ENCODE data around the gene EPC2.

DNA sequence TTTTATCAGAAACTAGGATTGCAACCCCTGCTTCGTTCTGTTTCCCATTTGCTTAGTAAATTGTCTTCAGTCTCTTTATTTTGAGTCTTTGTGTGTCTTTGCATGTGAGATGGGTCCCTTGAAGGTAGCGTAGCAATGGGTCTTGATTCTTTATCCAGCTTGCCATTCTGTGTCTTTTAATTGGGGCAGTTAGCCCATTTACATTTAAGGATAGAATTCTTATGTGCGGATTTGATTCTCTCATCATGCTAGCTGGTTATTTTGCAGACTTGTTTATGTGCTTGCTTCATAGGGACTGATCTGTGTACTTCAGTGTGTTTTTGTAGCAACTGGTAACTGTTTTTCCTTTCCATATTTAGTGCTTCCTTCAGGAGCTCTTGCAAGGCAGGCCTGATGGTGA is 73.5 kb downstream of the EPC2 start:
- no peak for TF ChIP-seq CTCF (IDR thresholded peaks at IDR 0.05)
- TF ChIP-seq, protein P1, sequence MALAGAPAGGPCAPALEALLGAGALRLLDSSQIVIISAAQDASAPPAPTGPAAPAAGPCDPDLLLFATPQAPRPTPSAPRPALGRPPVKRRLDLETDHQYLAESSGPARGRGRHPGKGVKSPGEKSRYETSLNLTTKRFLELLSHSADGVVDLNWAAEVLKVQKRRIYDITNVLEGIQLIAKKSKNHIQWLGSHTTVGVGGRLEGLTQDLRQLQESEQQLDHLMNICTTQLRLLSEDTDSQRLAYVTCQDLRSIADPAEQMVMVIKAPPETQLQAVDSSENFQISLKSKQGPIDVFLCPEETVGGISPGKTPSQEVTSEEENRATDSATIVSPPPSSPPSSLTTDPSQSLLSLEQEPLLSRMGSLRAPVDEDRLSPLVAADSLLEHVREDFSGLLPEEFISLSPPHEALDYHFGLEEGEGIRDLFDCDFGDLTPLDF (CRISPR knock-in tag; IDR thresholded peaks at IDR 0.05) = no peak
- TF ChIP-seq NFATC4 (CRISPR knock-in tag; IDR thresholded peaks at IDR 0.05) = no peak
- TF ChIP-seq, protein P2, sequence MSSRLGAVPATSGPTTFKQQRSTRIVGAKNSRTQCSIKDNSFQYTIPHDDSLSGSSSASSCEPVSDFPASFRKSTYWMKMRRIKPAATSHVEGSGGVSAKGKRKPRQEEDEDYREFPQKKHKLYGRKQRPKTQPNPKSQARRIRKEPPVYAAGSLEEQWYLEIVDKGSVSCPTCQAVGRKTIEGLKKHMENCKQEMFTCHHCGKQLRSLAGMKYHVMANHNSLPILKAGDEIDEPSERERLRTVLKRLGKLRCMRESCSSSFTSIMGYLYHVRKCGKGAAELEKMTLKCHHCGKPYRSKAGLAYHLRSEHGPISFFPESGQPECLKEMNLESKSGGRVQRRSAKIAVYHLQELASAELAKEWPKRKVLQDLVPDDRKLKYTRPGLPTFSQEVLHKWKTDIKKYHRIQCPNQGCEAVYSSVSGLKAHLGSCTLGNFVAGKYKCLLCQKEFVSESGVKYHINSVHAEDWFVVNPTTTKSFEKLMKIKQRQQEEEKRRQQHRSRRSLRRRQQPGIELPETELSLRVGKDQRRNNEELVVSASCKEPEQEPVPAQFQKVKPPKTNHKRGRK (CRISPR knock-in tag; IDR thresholded peaks at IDR 0.05; ENCODE audit: borderline replicate concordance) = no peak
- TF ChIP-seq NR1H2 (CRISPR knock-in tag; IDR thresholded peaks at IDR 0.05) = no peak
- TF ChIP-seq, protein P3, sequence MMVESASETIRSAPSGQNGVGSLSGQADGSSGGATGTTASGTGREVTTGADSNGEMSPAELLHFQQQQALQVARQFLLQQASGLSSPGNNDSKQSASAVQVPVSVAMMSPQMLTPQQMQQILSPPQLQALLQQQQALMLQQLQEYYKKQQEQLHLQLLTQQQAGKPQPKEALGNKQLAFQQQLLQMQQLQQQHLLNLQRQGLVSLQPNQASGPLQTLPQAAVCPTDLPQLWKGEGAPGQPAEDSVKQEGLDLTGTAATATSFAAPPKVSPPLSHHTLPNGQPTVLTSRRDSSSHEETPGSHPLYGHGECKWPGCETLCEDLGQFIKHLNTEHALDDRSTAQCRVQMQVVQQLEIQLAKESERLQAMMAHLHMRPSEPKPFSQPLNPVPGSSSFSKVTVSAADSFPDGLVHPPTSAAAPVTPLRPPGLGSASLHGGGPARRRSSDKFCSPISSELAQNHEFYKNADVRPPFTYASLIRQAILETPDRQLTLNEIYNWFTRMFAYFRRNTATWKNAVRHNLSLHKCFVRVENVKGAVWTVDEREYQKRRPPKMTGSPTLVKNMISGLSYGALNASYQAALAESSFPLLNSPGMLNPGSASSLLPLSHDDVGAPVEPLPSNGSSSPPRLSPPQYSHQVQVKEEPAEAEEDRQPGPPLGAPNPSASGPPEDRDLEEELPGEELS (CRISPR knock-in tag; IDR thresholded peaks at IDR 0.05) = no peak
- TF ChIP-seq TEAD4 (CRISPR knock-in tag; IDR thresholded peaks at IDR 0.05) = no peak
- TF ChIP-seq, protein P4, sequence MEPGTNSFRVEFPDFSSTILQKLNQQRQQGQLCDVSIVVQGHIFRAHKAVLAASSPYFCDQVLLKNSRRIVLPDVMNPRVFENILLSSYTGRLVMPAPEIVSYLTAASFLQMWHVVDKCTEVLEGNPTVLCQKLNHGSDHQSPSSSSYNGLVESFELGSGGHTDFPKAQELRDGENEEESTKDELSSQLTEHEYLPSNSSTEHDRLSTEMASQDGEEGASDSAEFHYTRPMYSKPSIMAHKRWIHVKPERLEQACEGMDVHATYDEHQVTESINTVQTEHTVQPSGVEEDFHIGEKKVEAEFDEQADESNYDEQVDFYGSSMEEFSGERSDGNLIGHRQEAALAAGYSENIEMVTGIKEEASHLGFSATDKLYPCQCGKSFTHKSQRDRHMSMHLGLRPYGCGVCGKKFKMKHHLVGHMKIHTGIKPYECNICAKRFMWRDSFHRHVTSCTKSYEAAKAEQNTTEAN (CRISPR knock-in tag; IDR thresholded peaks at IDR 0.05) = no peak
- TF ChIP-seq ESRRA (CRISPR knock-in tag; IDR thresholded peaks at IDR 0.05; ENCODE audit: borderline replicate concordance) = no peak
- no peak for TF ChIP-seq ELF4 (CRISPR knock-in tag; IDR thresholded peaks at IDR 0.05; ENCODE audit: low read depth)
- no peak for TF ChIP-seq ZNF263 (CRISPR knock-in tag; IDR thresholded peaks at IDR 0.05; ENCODE audit: low read depth)
- TF ChIP-seq USF2 (CRISPR knock-in tag; IDR thresholded peaks at IDR 0.05) = no peak
- no peak for TF ChIP-seq ZNF317 (CRISPR knock-in tag; IDR thresholded peaks at IDR 0.05; ENCODE audit: borderline replicate concordance, low read depth)
- TF ChIP-seq RELA (CRISPR knock-in tag; IDR thresholded peaks at IDR 0.05; ENCODE audit: borderline replicate concordance) = no peak

All from WTC11 (cell line).